SK-N-SH (cell line): Measurements from ENCODE around the gene SQOR.

ENCODE experiments used
- MXI1 ChIP-seq: IDR thresholded peaks from 2 replicates; pipeline ENCODE4 v1.6.1; 2012; ENCODE audit warnings: mild to moderate bottlenecking, low read depth, low read length, improper control_type of control experiment
- TF ChIP-seq, protein P1 (sequence below): fragments of 200-600 bp; sonication (generic); IDR thresholded peaks from 2 replicates; pipeline ENCODE4 v1.6.1; 2017; ENCODE audit warnings: antibody characterized with exemption, mild to moderate bottlenecking, moderate library complexity

DNA sequence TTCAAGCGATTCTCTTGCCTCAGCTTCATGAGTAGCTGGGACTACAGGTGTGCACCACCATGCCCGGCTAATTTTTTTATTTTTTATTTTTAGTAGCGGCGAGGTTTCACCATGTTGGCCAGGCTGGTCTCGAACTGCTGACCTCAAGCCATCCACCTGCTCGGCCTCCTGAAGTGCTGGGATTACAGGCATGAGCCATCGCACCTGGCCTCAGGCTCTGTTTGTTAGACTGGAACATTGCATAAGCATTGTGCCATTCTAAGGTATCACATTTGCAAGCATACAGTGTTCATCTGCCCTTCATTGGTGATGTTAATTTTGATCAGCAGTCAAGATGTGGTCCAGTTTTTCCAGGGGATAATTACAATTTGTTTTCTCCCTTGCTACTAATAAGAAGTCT is 43.0 kb downstream of the SQOR start:
- no peak for TF ChIP-seq MXI1
- TF ChIP-seq, protein P1, sequence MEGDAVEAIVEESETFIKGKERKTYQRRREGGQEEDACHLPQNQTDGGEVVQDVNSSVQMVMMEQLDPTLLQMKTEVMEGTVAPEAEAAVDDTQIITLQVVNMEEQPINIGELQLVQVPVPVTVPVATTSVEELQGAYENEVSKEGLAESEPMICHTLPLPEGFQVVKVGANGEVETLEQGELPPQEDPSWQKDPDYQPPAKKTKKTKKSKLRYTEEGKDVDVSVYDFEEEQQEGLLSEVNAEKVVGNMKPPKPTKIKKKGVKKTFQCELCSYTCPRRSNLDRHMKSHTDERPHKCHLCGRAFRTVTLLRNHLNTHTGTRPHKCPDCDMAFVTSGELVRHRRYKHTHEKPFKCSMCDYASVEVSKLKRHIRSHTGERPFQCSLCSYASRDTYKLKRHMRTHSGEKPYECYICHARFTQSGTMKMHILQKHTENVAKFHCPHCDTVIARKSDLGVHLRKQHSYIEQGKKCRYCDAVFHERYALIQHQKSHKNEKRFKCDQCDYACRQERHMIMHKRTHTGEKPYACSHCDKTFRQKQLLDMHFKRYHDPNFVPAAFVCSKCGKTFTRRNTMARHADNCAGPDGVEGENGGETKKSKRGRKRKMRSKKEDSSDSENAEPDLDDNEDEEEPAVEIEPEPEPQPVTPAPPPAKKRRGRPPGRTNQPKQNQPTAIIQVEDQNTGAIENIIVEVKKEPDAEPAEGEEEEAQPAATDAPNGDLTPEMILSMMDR, result no peak
